WTC11 (cell line): ENCODE results near the gene GRPEL1. TPM values are rescaled to one million over a fixed set of nuclear protein-coding genes. Genes with fewer than 3 reads are reported as not detected.

ENCODE experiments used
- ATAC-seq: fragments of 200-7000 bp; cut with Tn5 transposase; 2 replicates; pipeline ENCODE4 v1.10.0; 2021; ENCODE audit warnings: mild to moderate bottlenecking, moderate library complexity
- CTCF ChIA-PET: fragments of 300-600 bp; sonication (Branson Sonifier 250); formaldehyde crosslinking; loops from one replicate; lab custom pipeline; 2021; ENCODE audit warnings: antibody characterized with exemption; lab: Charles Lee
- POLR2A ChIA-PET: fragments of 350-600 bp; sonication (Branson Sonifier 250); formaldehyde crosslinking; loops from one replicate; lab custom pipeline; 2021; ENCODE audit warnings: antibody characterized with exemption; lab: Charles Lee
- DNase-seq: peaks from one replicate; pipeline ENCODE4 v3.0.0; 2021; ENCODE audit warnings: low spot score
- H3K27ac Mint-ChIP-seq: 2 replicates; pipeline ENCODE4 v1.8.0; 2021; ENCODE audit warnings: mixed read lengths
- H3K27me3 Mint-ChIP-seq: 2 replicates; pipeline ENCODE4 v1.8.0; 2021; ENCODE audit warnings: low read depth, mild to moderate bottlenecking, moderate library complexity, mixed read lengths
- H3K36me3 Mint-ChIP-seq: 2 replicates; pipeline ENCODE4 v1.8.0; 2021; ENCODE audit warnings: mixed read lengths
- H3K4me1 Mint-ChIP-seq: 2 replicates; pipeline ENCODE4 v1.8.0; 2022; ENCODE audit warnings: mixed read lengths
- H3K4me3 Mint-ChIP-seq: 2 replicates; pipeline ENCODE4 v1.8.0; 2021; ENCODE audit warnings: mild to moderate bottlenecking, moderate library complexity, mixed read lengths
- H3K9me3 Mint-ChIP-seq: 2 replicates; pipeline ENCODE4 v1.8.0; 2021; ENCODE audit warnings: mixed read lengths
- ATF2 ChIP-seq: sonication (generic); formaldehyde crosslinking; IDR thresholded peaks from 2 replicates; pipeline ENCODE4 v1.8.1; 2022; ENCODE audit warnings: low read depth, missing genetic modification reagents, borderline replicate concordance
- ATF3 ChIP-seq: sonication (generic); formaldehyde crosslinking; conservative IDR thresholded peaks from 2 replicates; pipeline ENCODE4 v1.8.1; 2022; ENCODE audit warnings: mild to moderate bottlenecking, missing genetic modification reagents
- CBFB ChIP-seq: sonication (generic); formaldehyde crosslinking; IDR thresholded peaks from 2 replicates; pipeline ENCODE4 v1.8.1; 2022; ENCODE audit warnings: mild to moderate bottlenecking, low read depth, missing genetic modification reagents
- CDX4 ChIP-seq: fragments of 250-450 bp; sonication (Bioruptor Pico); IDR thresholded peaks from 2 replicates; pipeline ENCODE4 v1.9.0; 2021; ENCODE audit warnings: moderate library complexity, mild to moderate bottlenecking, inconsistent platforms, borderline replicate concordance
- CTCF ChIP-seq: fragments of 200-600 bp; IDR thresholded peaks from 2 replicates; pipeline ENCODE4 v1.8.0; 2022; ENCODE audit warnings: antibody characterized with exemption
- ELF4 ChIP-seq: sonication (generic); formaldehyde crosslinking; IDR thresholded peaks from 2 replicates; pipeline ENCODE4 v1.8.1; 2022; ENCODE audit warnings: low read depth, mild to moderate bottlenecking, moderate library complexity, missing genetic modification reagents
- EMX1 ChIP-seq: fragments of 250-450 bp; sonication (Bioruptor Pico); IDR thresholded peaks from 2 replicates; pipeline ENCODE4 v1.8.0; 2021; ENCODE audit warnings: mild to moderate bottlenecking
- ESRRA ChIP-seq: sonication (generic); formaldehyde crosslinking; IDR thresholded peaks from 2 replicates; pipeline ENCODE4 v1.8.1; 2022; ENCODE audit warnings: mild to moderate bottlenecking, missing genetic modification reagents, borderline replicate concordance
- FOXJ3 ChIP-seq: sonication (generic); formaldehyde crosslinking; IDR thresholded peaks from 2 replicates; pipeline ENCODE4 v1.9.0; 2021; ENCODE audit warnings: missing genetic modification reagents, mild to moderate bottlenecking, borderline replicate concordance
- FOXK1 ChIP-seq: sonication (generic); formaldehyde crosslinking; IDR thresholded peaks from 2 replicates; pipeline ENCODE4 v1.8.0; 2022; ENCODE audit warnings: mild to moderate bottlenecking, moderate library complexity, missing genetic modification reagents
- FOXP1 ChIP-seq: sonication (generic); formaldehyde crosslinking; IDR thresholded peaks from 2 replicates; pipeline ENCODE4 v1.8.0; 2022; ENCODE audit warnings: missing genetic modification reagents, mild to moderate bottlenecking, moderate library complexity, borderline replicate concordance
- HMGA2 ChIP-seq: fragments of 250-450 bp; sonication (Bioruptor Pico); IDR thresholded peaks from 2 replicates; pipeline ENCODE4 v1.4.0; 2021; ENCODE audit warnings: mild to moderate bottlenecking, moderate library complexity
- MLX ChIP-seq: sonication (generic); formaldehyde crosslinking; IDR thresholded peaks from 2 replicates; pipeline ENCODE4 v1.8.1; 2023; ENCODE audit warnings: mild to moderate bottlenecking, missing genetic modification reagents, moderate library complexity
- NFATC4 ChIP-seq: fragments of 250-450 bp; sonication (Bioruptor Pico); IDR thresholded peaks from 2 replicates; pipeline ENCODE4 v1.9.0; 2021; ENCODE audit warnings: mild to moderate bottlenecking
- NFYB ChIP-seq: sonication (generic); formaldehyde crosslinking; conservative IDR thresholded peaks from 2 replicates; pipeline ENCODE4 v1.8.0; 2022; ENCODE audit warnings: low read depth, missing genetic modification reagents
- NR2C2 ChIP-seq: sonication (generic); formaldehyde crosslinking; IDR thresholded peaks from 2 replicates; pipeline ENCODE4 v1.8.0; 2022; ENCODE audit warnings: mild to moderate bottlenecking, missing genetic modification reagents
- OVOL2 ChIP-seq: fragments of 250-450 bp; sonication (Bioruptor Pico); IDR thresholded peaks from 2 replicates; pipeline ENCODE4 v1.9.0; 2021; ENCODE audit warnings: mild to moderate bottlenecking, borderline replicate concordance
- TEAD1 ChIP-seq: sonication (generic); formaldehyde crosslinking; IDR thresholded peaks from 2 replicates; pipeline ENCODE4 v1.8.0; 2022; ENCODE audit warnings: mild to moderate bottlenecking, missing genetic modification reagents
- ZNF121 ChIP-seq: sonication (generic); formaldehyde crosslinking; IDR thresholded peaks from 2 replicates; pipeline ENCODE4 v1.8.0; 2023; ENCODE audit warnings: missing genetic modification reagents
- ZNF219 ChIP-seq: sonication (generic); formaldehyde crosslinking; IDR thresholded peaks from 2 replicates; pipeline ENCODE4 v1.8.0; 2023; ENCODE audit warnings: missing genetic modification reagents, mild to moderate bottlenecking, borderline replicate concordance
- ZNF317 ChIP-seq: sonication (generic); formaldehyde crosslinking; IDR thresholded peaks from 2 replicates; pipeline ENCODE4 v1.8.1; 2023; ENCODE audit warnings: low read depth, mild to moderate bottlenecking, moderate library complexity, missing genetic modification reagents, borderline replicate concordance
- ZNF396 ChIP-seq: fragments of 250-450 bp; sonication (Bioruptor Pico); IDR thresholded peaks from 2 replicates; pipeline ENCODE4 v1.8.0; 2021; ENCODE audit warnings: mild to moderate bottlenecking, moderate library complexity, borderline replicate concordance
- ZNF416 ChIP-seq: fragments of 250-450 bp; sonication (Bioruptor Pico); IDR thresholded peaks from 2 replicates; pipeline ENCODE4 v1.9.0; 2021; ENCODE audit warnings: mild to moderate bottlenecking, inconsistent platforms
- total RNA-seq: library from RNA; stranded (reverse); gene quantifications from 3 replicates; pipeline ENCODE4 v1.2.3, GENCODE V29; 2021
- TF ChIP-seq, protein P1 (sequence below): sonication (generic); formaldehyde crosslinking; conservative IDR thresholded peaks from 2 replicates; pipeline ENCODE4 v1.8.1; 2023; ENCODE audit warnings: mild to moderate bottlenecking, low read depth, missing genetic modification reagents, moderate library complexity
- TF ChIP-seq, protein P2 (sequence below): sonication (generic); formaldehyde crosslinking; IDR thresholded peaks from 2 replicates; pipeline ENCODE4 v1.8.1; 2023; ENCODE audit warnings: mild to moderate bottlenecking, missing genetic modification reagents, borderline replicate concordance

GRPEL1 gene
- total RNA-seq, 1 experiment from 2014 or later = 50.0 TPM

GRCh38 chr4:7031558-7032449 lies 36.1 kb downstream of the GRPEL1 start:
- no peak overlapping the region for H3K27ac Mint-ChIP-seq
- H3K4me1 Mint-ChIP-seq = no peaks in the 10 kb centered on the region
- ATAC-seq = no peak
- ChIA-PET CTCF (no interaction called here), POLR2A (no interaction called here)
- TF ChIP-seq ZNF396 (CRISPR knock-in tag) = no peak
- no peak for TF ChIP-seq EMX1 (CRISPR knock-in tag)
- TF ChIP-seq ESRRA = no peak
- TF ChIP-seq TEAD1 = no peak
- TF ChIP-seq MLX (CRISPR knock-in tag) = no peak
- no peak for TF ChIP-seq CDX4
- TF ChIP-seq ELF4 (CRISPR knock-in tag) = no peak
- TF ChIP-seq ZNF121 (CRISPR knock-in tag) = no peak
- TF ChIP-seq ZNF219 = no peak
- no peak for TF ChIP-seq NFYB (CRISPR knock-in tag)
- no peak for TF ChIP-seq FOXJ3
- TF ChIP-seq ZNF416 (CRISPR knock-in tag) = no peak
- TF ChIP-seq, protein P1, sequence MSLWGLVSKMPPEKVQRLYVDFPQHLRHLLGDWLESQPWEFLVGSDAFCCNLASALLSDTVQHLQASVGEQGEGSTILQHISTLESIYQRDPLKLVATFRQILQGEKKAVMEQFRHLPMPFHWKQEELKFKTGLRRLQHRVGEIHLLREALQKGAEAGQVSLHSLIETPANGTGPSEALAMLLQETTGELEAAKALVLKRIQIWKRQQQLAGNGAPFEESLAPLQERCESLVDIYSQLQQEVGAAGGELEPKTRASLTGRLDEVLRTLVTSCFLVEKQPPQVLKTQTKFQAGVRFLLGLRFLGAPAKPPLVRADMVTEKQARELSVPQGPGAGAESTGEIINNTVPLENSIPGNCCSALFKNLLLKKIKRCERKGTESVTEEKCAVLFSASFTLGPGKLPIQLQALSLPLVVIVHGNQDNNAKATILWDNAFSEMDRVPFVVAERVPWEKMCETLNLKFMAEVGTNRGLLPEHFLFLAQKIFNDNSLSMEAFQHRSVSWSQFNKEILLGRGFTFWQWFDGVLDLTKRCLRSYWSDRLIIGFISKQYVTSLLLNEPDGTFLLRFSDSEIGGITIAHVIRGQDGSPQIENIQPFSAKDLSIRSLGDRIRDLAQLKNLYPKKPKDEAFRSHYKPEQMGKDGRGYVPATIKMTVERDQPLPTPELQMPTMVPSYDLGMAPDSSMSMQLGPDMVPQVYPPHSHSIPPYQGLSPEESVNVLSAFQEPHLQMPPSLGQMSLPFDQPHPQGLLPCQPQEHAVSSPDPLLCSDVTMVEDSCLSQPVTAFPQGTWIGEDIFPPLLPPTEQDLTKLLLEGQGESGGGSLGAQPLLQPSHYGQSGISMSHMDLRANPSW (CRISPR knock-in tag) = no peak
- TF ChIP-seq, protein P2, sequence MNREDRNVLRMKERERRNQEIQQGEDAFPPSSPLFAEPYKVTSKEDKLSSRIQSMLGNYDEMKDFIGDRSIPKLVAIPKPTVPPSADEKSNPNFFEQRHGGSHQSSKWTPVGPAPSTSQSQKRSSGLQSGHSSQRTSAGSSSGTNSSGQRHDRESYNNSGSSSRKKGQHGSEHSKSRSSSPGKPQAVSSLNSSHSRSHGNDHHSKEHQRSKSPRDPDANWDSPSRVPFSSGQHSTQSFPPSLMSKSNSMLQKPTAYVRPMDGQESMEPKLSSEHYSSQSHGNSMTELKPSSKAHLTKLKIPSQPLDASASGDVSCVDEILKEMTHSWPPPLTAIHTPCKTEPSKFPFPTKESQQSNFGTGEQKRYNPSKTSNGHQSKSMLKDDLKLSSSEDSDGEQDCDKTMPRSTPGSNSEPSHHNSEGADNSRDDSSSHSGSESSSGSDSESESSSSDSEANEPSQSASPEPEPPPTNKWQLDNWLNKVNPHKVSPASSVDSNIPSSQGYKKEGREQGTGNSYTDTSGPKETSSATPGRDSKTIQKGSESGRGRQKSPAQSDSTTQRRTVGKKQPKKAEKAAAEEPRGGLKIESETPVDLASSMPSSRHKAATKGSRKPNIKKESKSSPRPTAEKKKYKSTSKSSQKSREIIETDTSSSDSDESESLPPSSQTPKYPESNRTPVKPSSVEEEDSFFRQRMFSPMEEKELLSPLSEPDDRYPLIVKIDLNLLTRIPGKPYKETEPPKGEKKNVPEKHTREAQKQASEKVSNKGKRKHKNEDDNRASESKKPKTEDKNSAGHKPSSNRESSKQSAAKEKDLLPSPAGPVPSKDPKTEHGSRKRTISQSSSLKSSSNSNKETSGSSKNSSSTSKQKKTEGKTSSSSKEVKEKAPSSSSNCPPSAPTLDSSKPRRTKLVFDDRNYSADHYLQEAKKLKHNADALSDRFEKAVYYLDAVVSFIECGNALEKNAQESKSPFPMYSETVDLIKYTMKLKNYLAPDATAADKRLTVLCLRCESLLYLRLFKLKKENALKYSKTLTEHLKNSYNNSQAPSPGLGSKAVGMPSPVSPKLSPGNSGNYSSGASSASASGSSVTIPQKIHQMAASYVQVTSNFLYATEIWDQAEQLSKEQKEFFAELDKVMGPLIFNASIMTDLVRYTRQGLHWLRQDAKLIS (CRISPR knock-in tag) = no peak
- no peak for TF ChIP-seq NFATC4 (CRISPR knock-in tag)
- no peak for TF ChIP-seq CBFB
- no peak for TF ChIP-seq FOXK1 (CRISPR knock-in tag)
- no peak for TF ChIP-seq OVOL2 (CRISPR knock-in tag)
- TF ChIP-seq HMGA2 (CRISPR knock-in tag) = no peak
- no peak overlapping the region for H3K4me3 Mint-ChIP-seq
- DNase-seq = no peak
- peaks cover 39% of the 10 kb centered on the region for H3K36me3 Mint-ChIP-seq
- H3K27me3 Mint-ChIP-seq = no peaks in the 10 kb centered on the region
- no peaks in the 10 kb centered on the region for H3K9me3 Mint-ChIP-seq

DNA sequence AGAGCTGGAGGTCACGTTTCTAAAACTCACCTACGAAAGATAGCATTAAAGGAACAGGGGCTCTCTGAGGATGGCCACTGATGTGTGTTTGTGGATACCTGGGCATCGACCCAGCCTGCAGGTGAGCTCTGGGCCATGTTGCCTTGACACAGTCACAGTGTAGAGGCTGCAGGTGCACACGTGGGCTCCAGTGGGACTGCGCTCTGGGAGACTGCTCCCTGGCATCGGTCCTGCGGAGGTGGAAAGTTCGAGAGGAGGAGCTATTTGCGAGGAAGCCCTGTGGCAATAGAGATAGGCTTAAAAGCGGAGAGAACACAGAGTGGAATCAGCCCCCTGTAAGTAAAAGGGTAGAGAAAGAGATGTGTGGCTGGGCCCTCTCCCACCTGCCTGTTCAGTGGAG lies 37.0 kb downstream of the GRPEL1 start:
- no peak overlapping the region for H3K4me3 Mint-ChIP-seq
- POLR2A ChIA-PET = no interaction called here
- H3K27ac Mint-ChIP-seq = no peak overlapping the region
- ATAC-seq = no peak
- H3K4me1 Mint-ChIP-seq = peaks cover 5% of the 10 kb centered on the region
- no peaks in the 10 kb centered on the region for H3K27me3 Mint-ChIP-seq
- CTCF ChIA-PET = interaction anchor here (1.3 kb wide), 1 partner anchor 12 kb away, joined by 5 read pairs; the partner anchor contains the start of gene TADA2B
- H3K36me3 Mint-ChIP-seq = peaks cover 46% of the 10 kb centered on the region
- no peak for DNase-seq
- no peaks in the 10 kb centered on the region for H3K9me3 Mint-ChIP-seq
- TF ChIP-seq FOXP1 (CRISPR knock-in tag) (no peak), NFATC4 (CRISPR knock-in tag) (no peak), ZNF317 (no peak), CTCF (no peak), NR2C2 (CRISPR knock-in tag) (no peak), ZNF416 (CRISPR knock-in tag) (no peak), ATF2 (CRISPR knock-in tag) (no peak), ATF3 (CRISPR knock-in tag) (no peak)
